ENCODE results near the gene MYO1D. TPM values are rescaled to one million over a fixed set of nuclear protein-coding genes. Genes with fewer than 3 reads are reported as not detected.

MYO1D gene
- total RNA-seq, 1 donor from 2014 or later: 24.9 TPM

GRCh38 chr17:32549559-32549958 lies 327.4 kb downstream of the MYO1D start:
- no peaks in the 10 kb centered on the region for H3K36me3 Mint-ChIP-seq
- H3K27ac Mint-ChIP-seq: no peak overlapping the region
- H3K27me3 Mint-ChIP-seq: no peaks in the 10 kb centered on the region
- no peak for DNase-seq (ENCODE audit: extremely low spot score, unreplicated experiment)
- no peak overlapping the region for H3K4me3 Mint-ChIP-seq
- H3K9me3 Mint-ChIP-seq: no peaks in the 10 kb centered on the region
- peaks cover 6% of the 10 kb centered on the region for H3K4me1 Mint-ChIP-seq (ENCODE audit: unreplicated experiment)
- TF ChIP-seq CTCF (conservative IDR thresholded peaks at IDR 0.05): no peak

- H3K9me3 Mint-ChIP-seq: no peaks in the 10 kb centered on the region
- no peaks in the 10 kb centered on the region for H3K36me3 Mint-ChIP-seq
- no peak for TF ChIP-seq CTCF (conservative IDR thresholded peaks at IDR 0.05)
- H3K27me3 Mint-ChIP-seq: no peaks in the 10 kb centered on the region
- H3K4me3 Mint-ChIP-seq: no peak overlapping the region
- no peak overlapping the region for H3K27ac Mint-ChIP-seq
- DNase-seq (ENCODE audit: extremely low spot score, unreplicated experiment): no peak
- peaks cover 6% of the 10 kb centered on the region for H3K4me1 Mint-ChIP-seq (ENCODE audit: unreplicated experiment)
Observed at GRCh38 chr17:32546031-32546444, 330.9 kb downstream of the MYO1D start.

GRCh38 chr17:32542186-32542585 lies 334.7 kb downstream of the MYO1D start:
- Mint-ChIP-seq H3K4me3 (no peak overlapping the region), H3K27ac (no peak overlapping the region), H3K27me3 (no peaks in the 10 kb centered on the region), H3K9me3 (no peaks in the 10 kb centered on the region), H3K36me3 (peaks cover 4% of the 10 kb centered on the region), H3K4me1 (ENCODE audit: unreplicated experiment) (peaks cover 6% of the 10 kb centered on the region)
- no peak for TF ChIP-seq CTCF (conservative IDR thresholded peaks at IDR 0.05)
- no peak for DNase-seq (ENCODE audit: extremely low spot score, unreplicated experiment)

- Mint-ChIP-seq H3K4me1 (ENCODE audit: unreplicated experiment) (peaks cover 6% of the 10 kb centered on the region), H3K27ac (no peak overlapping the region), H3K4me3 (no peak overlapping the region), H3K27me3 (no peaks in the 10 kb centered on the region), H3K9me3 (no peaks in the 10 kb centered on the region), H3K36me3 (peaks cover 4% of the 10 kb centered on the region)
- no peak for DNase-seq (ENCODE audit: extremely low spot score, unreplicated experiment)
- no peak for TF ChIP-seq CTCF (conservative IDR thresholded peaks at IDR 0.05)
Observed at GRCh38 chr17:32541640-32542039, 335.3 kb downstream of the MYO1D start.

GRCh38 chr17:32536736-32537643 lies 339.9 kb downstream of the MYO1D start:
- peaks cover 8% of the 10 kb centered on the region for H3K36me3 Mint-ChIP-seq
- no peaks in the 10 kb centered on the region for H3K9me3 Mint-ChIP-seq
- no peaks in the 10 kb centered on the region for H3K4me1 Mint-ChIP-seq (ENCODE audit: unreplicated experiment)
- H3K27me3 Mint-ChIP-seq: no peaks in the 10 kb centered on the region
- no peak overlapping the region for H3K4me3 Mint-ChIP-seq
- DNase-seq (ENCODE audit: extremely low spot score, unreplicated experiment): no peak
- no peak for TF ChIP-seq CTCF (conservative IDR thresholded peaks at IDR 0.05)
- no peak overlapping the region for H3K27ac Mint-ChIP-seq
